Hypothalamus (tissue), 51 donors: ENCODE results near the gene C6orf136.

Source experiments
- DNase-seq, 51 donors: peaks; one replicate each; lab custom pipeline; 2025; lab: John Stamatoyannopoulos, UW

Gene C6orf136

GRCh38 chr6:30685157-30686008, 38.5 kb downstream of the C6orf136 start:
- no peak for DNase-seq

- peak in 40 of 51 donors; percentile 16 to 78 (median 42) for DNase-seq
Observed at GRCh38 chr6:30686009-30686907, 39.3 kb downstream of the C6orf136 start, which contains the start of gene PPP1R18. PPP1R18 (minus strand) TSS chr6:30686645; CDS start chr6:30686018, 627 bp downstream.

- DNase-seq = peak in 45 of 51 donors; percentile 21 to 84 (median 58)
Observed at GRCh38 chr6:30686908-30687658, 40.1 kb downstream of the C6orf136 start.

GRCh38 chr6:30687659-30688431, 40.9 kb downstream of the C6orf136 start:
- DNase-seq = peak in 7 of 51 donors; percentile 4 to 41 (median 16)

- DNase-seq = no peak
Observed at GRCh38 chr6:30688569-30688968, 41.6 kb downstream of the C6orf136 start.

- no peak for DNase-seq
Observed at GRCh38 chr6:30689022-30689865, 42.3 kb downstream of the C6orf136 start.

- no peak for DNase-seq
Observed at GRCh38 chr6:30689985-30690384, 43.1 kb downstream of the C6orf136 start.

- DNase-seq = peak in 48 of 51 donors; percentile 38 to 92 (median 70)
Observed at GRCh38 chr6:30690403-30691207, 43.7 kb downstream of the C6orf136 start, which contains the start of gene NRM. NRM (minus strand) TSS chr6:30690984; CDS start chr6:30690974, 10 bp downstream.

- no peak for DNase-seq
Observed at GRCh38 chr6:30691208-30691847, 44.4 kb downstream of the C6orf136 start.

- DNase-seq = no peak
Observed at GRCh38 chr6:30696432-30696831, 49.5 kb downstream of the C6orf136 start.

GRCh38 chr6:30700340-30700739, 53.4 kb downstream of the C6orf136 start:
- no peak for DNase-seq
